ENCODE data around the gene SPTAN1.
"Not testable (repeated sequence)": the region's sequence is repeated elsewhere in the genome, so short reads cannot be mapped to it uniquely, and the experiment has no call there.

The SPTAN1 gene

GRCh38 chr9:128552153-128552743 lies at the start of gene SPTAN1:
SPTAN1 (plus strand) TSS chr9:128552587; CDS start chr9:128566741, 14,154 bp downstream.
- peak; percentile 89 for DNase-seq

- not testable (repeated sequence) for DNase-seq
These were observed 49.0 kb upstream of the SPTAN1 start for GRCh38 chr9:128503415-128503825.

- no peak for DNase-seq
These were observed 48.5 kb upstream of the SPTAN1 start for GRCh38 chr9:128503870-128504269.

GRCh38 chr9:128504485-128505413 lies 47.6 kb upstream of the SPTAN1 start, which contains the start of gene GLE1:
GLE1 (plus strand) TSS chr9:128504719; CDS start chr9:128504806, 87 bp downstream.
- DNase-seq, result peak; percentile 92

GRCh38 chr9:128505414-128505765 lies 47.0 kb upstream of the SPTAN1 start:
- DNase-seq, result no peak

- not testable (repeated sequence) for DNase-seq
These were observed 46.5 kb upstream of the SPTAN1 start for GRCh38 chr9:128505906-128506305.

- no peak for DNase-seq
These were observed 39.6 kb upstream of the SPTAN1 start for GRCh38 chr9:128512820-128513219.

GRCh38 chr9:128521956-128522355 lies 30.4 kb upstream of the SPTAN1 start:
- DNase-seq, result no peak

- no peak for DNase-seq
These were observed 29.0 kb upstream of the SPTAN1 start for GRCh38 chr9:128523199-128523925.

GRCh38 chr9:128526720-128527119 lies 25.7 kb upstream of the SPTAN1 start:
- DNase-seq, result no peak

GRCh38 chr9:128528445-128529160 lies 23.8 kb upstream of the SPTAN1 start:
- no peak for DNase-seq

GRCh38 chr9:128529191-128529590 lies 23.2 kb upstream of the SPTAN1 start:
- no peak for DNase-seq

GRCh38 chr9:128532581-128532980 lies 19.8 kb upstream of the SPTAN1 start:
- DNase-seq, result no peak

GRCh38 chr9:128540634-128541360 lies 11.6 kb upstream of the SPTAN1 start:
- no peak for DNase-seq

- DNase-seq, result no peak
These were observed 5.9 kb upstream of the SPTAN1 start for GRCh38 chr9:128546504-128546903.

- DNase-seq, result no peak
These were observed 3.5 kb upstream of the SPTAN1 start for GRCh38 chr9:128548876-128549275.

- DNase-seq, result no peak
These were observed 2.2 kb upstream of the SPTAN1 start for GRCh38 chr9:128550226-128550625.

GRCh38 chr9:128550770-128551656 lies 1.4 kb upstream of the SPTAN1 start:
- no peak for DNase-seq

- no peak for DNase-seq
These were observed 682 bp upstream of the SPTAN1 start for GRCh38 chr9:128551657-128552152.

GRCh38 chr9:128552744-128553440 lies 505 bp downstream of the SPTAN1 start:
- peak; percentile 43 for DNase-seq
